HepG2 (cell line): Measurements from ENCODE around the gene ZNF527. TPM values are rescaled to one million over a fixed set of nuclear protein-coding genes. Genes with fewer than 3 reads are reported as not detected.

Experiments used
- ARID2 ChIP-seq: sonication (generic); formaldehyde crosslinking; IDR thresholded peaks from 2 replicates; pipeline ENCODE4 v1.8.1; 2022; ENCODE audit warnings: mild to moderate bottlenecking, missing genetic modification reagents, borderline replicate concordance
- ASH2L ChIP-seq: fragments of 300-600, 200-600 bp; sonication (generic); IDR thresholded peaks from 2 replicates; pipeline ENCODE4 v1.7.0; 2017; ENCODE audit warnings: low read depth, mild to moderate bottlenecking, moderate library complexity, mixed read lengths, low read length; ENCODE audit not compliant: insufficient read length
- CHD2 ChIP-seq: IDR thresholded peaks from 2 replicates; pipeline ENCODE4 v1.6.1; 2011; ENCODE audit warnings: low read depth, low read length, improper control_type of control experiment
- GATAD1 ChIP-seq: IDR thresholded peaks from 2 replicates; pipeline ENCODE4 v1.6.1; 2016; ENCODE audit warnings: missing genetic modification reagents, missing compliant biosample characterization
- GTF3A ChIP-seq: sonication (generic); formaldehyde crosslinking; conservative IDR thresholded peaks from 2 replicates; pipeline ENCODE4 v1.4.0; 2020; ENCODE audit warnings: mild to moderate bottlenecking, missing genetic modification reagents
- JUND ChIP-seq: sonication (generic); formaldehyde crosslinking; IDR thresholded peaks from 2 replicates; pipeline ENCODE4 v1.8.0; 2022; ENCODE audit warnings: mild to moderate bottlenecking, missing genetic modification reagents
- KDM1A ChIP-seq: IDR thresholded peaks from 2 replicates; pipeline ENCODE4 v1.6.1; 2016; ENCODE audit warnings: missing compliant biosample characterization
- PITX1 ChIP-seq: sonication (generic); formaldehyde crosslinking; IDR thresholded peaks from 2 replicates; pipeline ENCODE4 v1.5.1; 2020; ENCODE audit warnings: mild to moderate bottlenecking, missing genetic modification reagents
- PRMT3 ChIP-seq: sonication (generic); formaldehyde crosslinking; IDR thresholded peaks from 2 replicates; pipeline ENCODE4 v1.8.1; 2022; ENCODE audit warnings: low read depth, mild to moderate bottlenecking, moderate library complexity, missing genetic modification reagents, borderline replicate concordance
- RAD21 ChIP-seq: fragments of 450-650 bp; formaldehyde crosslinking; IDR thresholded peaks from 2 replicates; pipeline ENCODE4 v1.5.0; 2020; ENCODE audit warnings: mild to moderate bottlenecking
- SAP130 ChIP-seq: IDR thresholded peaks from 2 replicates; pipeline ENCODE4 v1.6.1; 2016; ENCODE audit warnings: low read depth
- SP2 ChIP-seq: sonication (generic); formaldehyde crosslinking; IDR thresholded peaks from 2 replicates; pipeline ENCODE4 v1.5.1; 2020; ENCODE audit warnings: mild to moderate bottlenecking, missing genetic modification reagents
- SP5 ChIP-seq: IDR thresholded peaks from 2 replicates; pipeline ENCODE4 v1.6.1; 2016; ENCODE audit warnings: low read depth, borderline replicate concordance
- TGIF2 ChIP-seq: IDR thresholded peaks from 2 replicates; pipeline ENCODE4 v1.6.1; 2016; ENCODE audit warnings: control low read depth, missing compliant biosample characterization
- ZBTB38 ChIP-seq: sonication (generic); formaldehyde crosslinking; IDR thresholded peaks from 2 replicates; pipeline ENCODE4 v1.5.1; 2020; ENCODE audit warnings: mild to moderate bottlenecking, missing genetic modification reagents
- ZFP91 ChIP-seq: sonication (generic); formaldehyde crosslinking; IDR thresholded peaks from 2 replicates; pipeline ENCODE4 v1.9.0; 2022; ENCODE audit warnings: missing genetic modification reagents, mild to moderate bottlenecking, borderline replicate concordance
- ZNF160 ChIP-seq: sonication (generic); formaldehyde crosslinking; IDR thresholded peaks from 2 replicates; pipeline ENCODE4 v1.8.0; 2022; ENCODE audit warnings: mild to moderate bottlenecking, inconsistent platforms, missing genetic modification reagents
- ZNF256 ChIP-seq: sonication (generic); formaldehyde crosslinking; conservative IDR thresholded peaks from 2 replicates; pipeline ENCODE4 v1.4.0; 2020; ENCODE audit warnings: missing genetic modification reagents
- ZNF766 ChIP-seq: sonication (generic); formaldehyde crosslinking; IDR thresholded peaks from 2 replicates; pipeline ENCODE4 v1.5.0; 2020; ENCODE audit warnings: missing genetic modification reagents, borderline replicate concordance
- ZNF768 ChIP-seq: sonication (generic); formaldehyde crosslinking; IDR thresholded peaks from 2 replicates; pipeline ENCODE4 v1.4.0; 2020; ENCODE audit warnings: missing genetic modification reagents
- ZNF777 ChIP-seq: sonication (generic); formaldehyde crosslinking; IDR thresholded peaks from 2 replicates; pipeline ENCODE4 v1.4.0; 2020; ENCODE audit warnings: missing genetic modification reagents
- polyA plus RNA-seq, 8 experiments: library from polyadenylated mRNA; depleted of rRNA in 3 of 8; stranded (reverse) in 7 of 8; unstranded in 1 of 8; fragments of >200 nt; fragmentation: Illumina TruSeq in 4 of 8; extraction: Trizol in 4 of 8; gene quantifications; 2 replicates each; pipeline versions ENCODE4 v1.2.1 to v1.2.3, GENCODE V29; 2011 to 2016; ENCODE audit warnings: low read depth in 4 of 8, missing spikeins in 1 of 8, mixed read lengths in 1 of 8; ENCODE audit not compliant: insufficient read depth in 1 of 8
- total RNA-seq, 5 experiments: library from RNA; depleted of rRNA; stranded (reverse); fragments of >200 nt; fragmentation: Illumina TruSeq; extraction: Trizol; gene quantifications; 2 replicates each; pipeline ENCODE4 v1.2.3, GENCODE V29; 2016; ENCODE audit warnings: low read depth in 1 of 5
- TF ChIP-seq, protein P1 (sequence below): sonication (generic); formaldehyde crosslinking; IDR thresholded peaks from 2 replicates; pipeline ENCODE4 v1.4.0; 2020; ENCODE audit warnings: missing genetic modification reagents; ENCODE audit errors: not compliant biosample characterization
- TF ChIP-seq, protein P2 (sequence below): sonication (generic); formaldehyde crosslinking; IDR thresholded peaks from 2 replicates; pipeline ENCODE4 v1.5.0; 2020; ENCODE audit warnings: mild to moderate bottlenecking, missing genetic modification reagents

Gene ZNF527
- total and polyA plus RNA-seq, 2 of the 13 experiments (the other 11 are each of a cell fraction or from before 2014, with no cell fraction given): 1.0 to 3.5 TPM

- TF ChIP-seq KDM1A (CRISPR knock-in tag) (no peak), ZNF777 (CRISPR knock-in tag) (peak; percentile 55; the same call in 1 of the 2 replicates), CHD2 (peak; percentile 91), JUND (CRISPR knock-in tag) (0 out of 2 replicates have a peak, but pooled peaks have one; percentile 52), ARID2 (CRISPR knock-in tag) (no peak), SP5 (CRISPR knock-in tag) (no peak), SAP130 (peak; percentile 96), GTF3A (CRISPR knock-in tag) (no peak), PITX1 (CRISPR knock-in tag) (peak; percentile 62; the same call in 1 of the 2 replicates), SP2 (CRISPR knock-in tag) (no peak), ZBTB38 (CRISPR knock-in tag) (peak; percentile 38; the same call in 1 of the 2 replicates), ZNF256 (0 out of 2 replicates have a peak, but pooled peaks have one; percentile 15), ASH2L (peak; percentile 84), TGIF2 (no peak; the same call in 1 of the 2 replicates), ZNF160 (CRISPR knock-in tag) (peak; percentile 62; the same call in 1 of the 2 replicates), PRMT3 (CRISPR knock-in tag) (no peak), ZFP91 (peak; percentile 89), ZNF766 (CRISPR knock-in tag) (0 out of 2 replicates have a peak, but pooled peaks have one; percentile 38), GATAD1 (CRISPR knock-in tag) (peak; percentile 85), RAD21 (CRISPR knock-in tag) (peak; percentile 47; the same call in 1 of the 2 replicates), ZNF768 (CRISPR knock-in tag) (peak; percentile 38; the same call in 1 of the 2 replicates)
- TF ChIP-seq, protein P1, sequence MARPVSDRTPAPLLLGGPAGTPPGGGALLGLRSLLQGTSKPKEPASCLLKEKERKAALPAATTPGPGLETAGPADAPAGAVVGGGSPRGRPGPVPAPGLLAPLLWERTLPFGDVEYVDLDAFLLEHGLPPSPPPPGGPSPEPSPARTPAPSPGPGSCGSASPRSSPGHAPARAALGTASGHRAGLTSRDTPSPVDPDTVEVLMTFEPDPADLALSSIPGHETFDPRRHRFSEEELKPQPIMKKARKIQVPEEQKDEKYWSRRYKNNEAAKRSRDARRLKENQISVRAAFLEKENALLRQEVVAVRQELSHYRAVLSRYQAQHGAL: peak; percentile 63
- TF ChIP-seq, protein P2, sequence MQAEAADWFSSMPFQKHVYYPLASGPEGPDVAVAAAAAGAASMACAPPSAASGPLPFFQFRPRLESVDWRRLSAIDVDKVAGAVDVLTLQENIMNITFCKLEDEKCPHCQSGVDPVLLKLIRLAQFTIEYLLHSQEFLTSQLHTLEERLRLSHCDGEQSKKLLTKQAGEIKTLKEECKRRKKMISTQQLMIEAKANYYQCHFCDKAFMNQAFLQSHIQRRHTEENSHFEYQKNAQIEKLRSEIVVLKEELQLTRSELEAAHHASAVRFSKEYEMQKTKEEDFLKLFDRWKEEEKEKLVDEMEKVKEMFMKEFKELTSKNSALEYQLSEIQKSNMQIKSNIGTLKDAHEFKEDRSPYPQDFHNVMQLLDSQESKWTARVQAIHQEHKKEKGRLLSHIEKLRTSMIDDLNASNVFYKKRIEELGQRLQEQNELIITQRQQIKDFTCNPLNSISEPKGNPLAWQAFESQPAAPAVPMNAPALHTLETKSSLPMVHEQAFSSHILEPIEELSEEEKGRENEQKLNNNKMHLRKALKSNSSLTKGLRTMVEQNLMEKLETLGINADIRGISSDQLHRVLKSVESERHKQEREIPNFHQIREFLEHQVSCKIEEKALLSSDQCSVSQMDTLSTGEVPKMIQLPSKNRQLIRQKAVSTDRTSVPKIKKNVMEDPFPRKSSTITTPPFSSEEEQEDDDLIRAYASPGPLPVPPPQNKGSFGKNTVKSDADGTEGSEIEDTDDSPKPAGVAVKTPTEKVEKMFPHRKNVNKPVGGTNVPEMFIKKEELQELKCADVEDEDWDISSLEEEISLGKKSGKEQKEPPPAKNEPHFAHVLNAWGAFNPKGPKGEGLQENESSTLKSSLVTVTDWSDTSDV (CRISPR knock-in tag): 0 out of 2 replicates have a peak, but pooled peaks have one; percentile 56
These were observed at the start of gene ZNF527 (continued) for GRCh38 chr19:37370880-37371661.
